Measurements from ENCODE around the gene CEP112. TPM values are rescaled to one million over a fixed set of nuclear protein-coding genes. Genes with fewer than 3 reads are reported as not detected.

Gene CEP112
- polyA plus RNA-seq, 12 donors = 7.2 to 23.3 (median 18.0) TPM; not detected in 1

- DNase-seq = no peak
These were observed 260.4 kb downstream of the CEP112 start for GRCh38 chr17:65931246-65932149.

GRCh38 chr17:65930140-65930730, 261.7 kb downstream of the CEP112 start:
- no peak for DNase-seq

GRCh38 chr17:65926599-65926998, 265.3 kb downstream of the CEP112 start:
- DNase-seq = no peak

- DNase-seq = peak; percentile 70
These were observed 266.2 kb downstream of the CEP112 start for GRCh38 chr17:65925606-65926307.

- DNase-seq = no peak
These were observed 270.9 kb downstream of the CEP112 start for GRCh38 chr17:65920996-65921395.

GRCh38 chr17:65918916-65919315, 273.0 kb downstream of the CEP112 start:
- DNase-seq = no peak

GRCh38 chr17:65918500-65918899, 273.4 kb downstream of the CEP112 start:
- DNase-seq = no peak

GRCh38 chr17:65917560-65917959, 274.4 kb downstream of the CEP112 start:
- no peak for DNase-seq

- no peak for DNase-seq
These were observed 275.5 kb downstream of the CEP112 start for GRCh38 chr17:65916425-65916824.

GRCh38 chr17:65914784-65915342, 277.1 kb downstream of the CEP112 start:
- no peak for DNase-seq

- peak; percentile 38 for DNase-seq
These were observed 278.5 kb downstream of the CEP112 start for GRCh38 chr17:65913326-65913850.

- no peak for DNase-seq
These were observed 281.1 kb downstream of the CEP112 start for GRCh38 chr17:65910836-65911235.

GRCh38 chr17:65902831-65903522, 289.0 kb downstream of the CEP112 start:
- no peak for DNase-seq

GRCh38 chr17:65902155-65902554, 289.8 kb downstream of the CEP112 start:
- DNase-seq = no peak

- DNase-seq = no peak
These were observed 290.5 kb downstream of the CEP112 start for GRCh38 chr17:65901394-65901793.

GRCh38 chr17:65900216-65900615, 291.7 kb downstream of the CEP112 start:
- DNase-seq = no peak

GRCh38 chr17:65898651-65899050, 293.3 kb downstream of the CEP112 start:
- no peak for DNase-seq

GRCh38 chr17:65896889-65897288, 295.0 kb downstream of the CEP112 start:
- DNase-seq = no peak

GRCh38 chr17:65895969-65896368, 296.0 kb downstream of the CEP112 start:
- DNase-seq = no peak

- DNase-seq = no peak
These were observed 298.1 kb downstream of the CEP112 start for GRCh38 chr17:65893692-65894279.

- no peak for DNase-seq
These were observed 299.0 kb downstream of the CEP112 start for GRCh38 chr17:65892912-65893377.
